HG03469 (cell line): ENCODE results near the gene GABRQ.

Experiments
- ATAC-seq: cut with Tn5 transposase; IDR thresholded peaks from one replicate; pipeline ENCODE4 v1.9.1; 2021; ENCODE audit warnings: mild to moderate bottlenecking, moderate library complexity, moderate number of reproducible peaks; ENCODE audit not compliant: unreplicated experiment

The GABRQ gene

GRCh38 chrX:152637649-152638442 lies at the start of gene GABRQ:
Gene GABRQ (plus strand): TSS chrX:152637895. CDS start chrX:152638203, 308 bp downstream.
- no peak for ATAC-seq

GRCh38 chrX:152588206-152588605 lies 49.5 kb upstream of the GABRQ start:
- ATAC-seq = no peak

DNA sequence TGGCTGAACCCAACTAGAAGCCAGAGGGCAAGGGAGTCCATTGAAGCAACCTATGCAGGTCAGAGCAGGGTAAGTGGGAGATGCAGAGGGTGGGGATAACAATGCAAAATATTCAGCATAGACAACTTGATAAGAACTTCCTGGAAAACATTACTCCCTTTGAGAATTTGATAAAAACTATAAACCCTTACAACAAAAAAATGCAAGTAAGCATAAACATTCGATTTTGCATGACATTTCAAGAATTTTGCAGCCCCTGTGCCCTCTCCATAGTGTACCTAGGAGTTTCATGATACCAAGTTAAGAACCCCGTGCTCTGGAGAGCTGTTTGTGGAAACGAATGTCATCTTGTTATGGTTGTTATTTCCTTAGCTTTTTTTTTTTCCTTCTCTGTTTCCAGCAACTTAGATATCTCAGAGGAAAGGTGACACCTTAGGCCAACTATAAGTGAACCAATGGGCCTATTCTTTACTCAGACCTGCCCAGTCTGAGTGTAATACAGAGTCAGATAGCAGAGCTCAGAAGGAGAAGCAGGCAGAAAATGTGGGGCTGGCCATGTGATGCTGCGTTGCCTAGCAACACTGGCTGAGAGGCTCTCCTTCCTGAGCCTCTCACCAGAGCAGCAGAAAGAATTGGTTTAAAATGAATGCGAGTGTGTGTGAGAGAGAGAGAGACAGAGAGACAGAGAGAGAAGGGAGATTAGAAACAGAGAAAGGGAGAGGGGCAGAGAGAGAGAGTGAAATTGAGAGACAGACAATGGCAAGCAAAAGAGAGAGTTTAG lies 36.7 kb upstream of the GABRQ start:
- ATAC-seq = no peak

DNA sequence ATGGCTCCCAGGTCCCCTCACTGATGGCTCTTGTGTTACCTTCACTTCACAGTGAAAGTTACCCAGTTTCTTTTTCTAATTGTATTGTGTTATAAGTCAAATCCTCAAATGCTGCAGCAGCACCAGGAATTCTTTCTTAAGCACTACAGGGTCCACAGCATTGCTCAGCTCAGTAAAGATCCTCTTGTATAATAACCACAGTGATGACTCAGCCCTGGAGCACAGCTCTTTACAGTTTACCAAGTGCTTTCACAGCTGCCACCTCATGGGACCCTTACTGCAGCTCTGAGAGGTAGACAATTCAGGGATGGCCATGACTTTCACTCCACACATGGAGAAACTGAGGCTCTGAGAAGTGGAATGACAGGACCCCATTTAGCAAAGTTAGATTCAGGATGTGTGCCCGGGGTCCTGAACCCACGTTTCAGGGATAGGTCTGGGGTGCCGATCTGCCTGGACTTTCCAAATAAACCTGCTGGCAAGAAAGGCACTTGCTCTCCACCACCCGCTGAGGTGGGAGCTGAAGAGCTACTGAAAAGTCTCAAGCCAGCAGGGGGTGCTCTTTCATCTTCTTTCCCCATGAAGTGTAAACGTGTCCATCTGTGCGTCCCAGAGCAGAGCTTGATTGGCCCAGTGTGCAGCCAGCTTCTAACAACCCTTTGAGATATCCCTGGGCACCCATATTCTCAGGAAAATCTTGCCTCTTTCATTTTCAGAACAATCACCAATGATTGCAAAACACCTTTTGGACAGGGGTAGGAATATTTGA lies 35.7 kb upstream of the GABRQ start:
- no peak for ATAC-seq

- no peak for ATAC-seq
These were observed 22.9 kb upstream of the GABRQ start for GRCh38 chrX:152614791-152615190.

- ATAC-seq = no peak
These were observed 17.8 kb upstream of the GABRQ start for GRCh38 chrX:152619897-152620296.

DNA sequence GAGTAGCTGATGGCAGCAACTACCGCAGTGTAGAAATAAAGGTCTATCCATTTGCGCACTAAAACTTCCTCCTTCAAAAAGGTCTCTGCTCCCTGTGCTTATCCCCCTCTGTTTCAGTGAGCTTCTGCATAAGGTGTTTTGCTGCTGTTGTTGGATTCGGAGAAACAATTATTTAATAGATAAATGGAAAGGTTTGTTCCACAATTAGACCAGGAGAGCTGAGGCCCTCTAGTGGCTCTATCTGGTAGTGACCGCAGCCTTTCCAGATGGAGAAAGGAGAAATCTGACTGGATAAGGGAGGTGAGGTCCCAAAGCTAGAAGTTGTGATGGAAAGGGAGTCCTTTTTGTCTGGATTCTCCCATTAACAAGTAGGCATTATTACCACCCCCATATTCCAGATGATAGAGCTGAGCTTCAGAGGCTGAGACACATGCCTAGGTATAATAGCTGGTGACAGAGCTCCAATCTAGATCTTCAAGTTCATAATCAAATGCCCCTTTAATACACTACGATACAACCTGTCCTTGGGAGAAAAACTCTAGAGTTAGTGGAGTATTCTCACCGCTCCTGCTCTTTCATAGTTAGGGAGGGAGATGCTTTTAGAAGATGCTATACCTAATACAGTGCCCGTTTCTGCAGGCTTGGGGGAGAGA lies 5.1 kb upstream of the GABRQ start:
- ATAC-seq = no peak

- ATAC-seq = no peak
These were observed 1.8 kb upstream of the GABRQ start for GRCh38 chrX:152635941-152636340.

DNA sequence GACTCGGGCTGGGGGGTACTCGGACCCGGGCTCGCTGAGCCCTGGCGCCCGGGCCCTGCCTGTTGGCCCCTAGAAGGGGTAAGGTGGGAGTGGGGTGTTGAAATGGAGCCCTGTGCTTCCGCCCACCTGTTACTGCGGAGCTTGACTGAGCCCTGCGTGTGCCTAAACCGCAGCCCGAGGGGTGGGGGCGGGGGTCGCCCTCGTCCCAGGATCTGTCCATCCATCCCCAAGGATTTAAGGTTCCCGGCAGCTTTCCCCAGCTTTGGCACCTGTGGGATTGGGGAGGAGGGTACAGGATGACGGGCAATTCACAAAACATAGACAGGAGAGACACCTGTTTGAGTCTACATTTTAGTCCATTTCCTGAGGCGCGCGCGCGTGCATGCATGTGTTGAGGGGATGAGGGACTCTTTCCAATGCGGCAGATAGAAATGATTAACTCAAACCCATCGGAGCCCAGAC lies 779 bp downstream of the GABRQ start:
- ATAC-seq = no peak

GRCh38 chrX:152639426-152639825 lies 1.7 kb downstream of the GABRQ start:
- ATAC-seq = no peak

- ATAC-seq = no peak
These were observed 2.5 kb downstream of the GABRQ start for GRCh38 chrX:152640034-152640818.

DNA sequence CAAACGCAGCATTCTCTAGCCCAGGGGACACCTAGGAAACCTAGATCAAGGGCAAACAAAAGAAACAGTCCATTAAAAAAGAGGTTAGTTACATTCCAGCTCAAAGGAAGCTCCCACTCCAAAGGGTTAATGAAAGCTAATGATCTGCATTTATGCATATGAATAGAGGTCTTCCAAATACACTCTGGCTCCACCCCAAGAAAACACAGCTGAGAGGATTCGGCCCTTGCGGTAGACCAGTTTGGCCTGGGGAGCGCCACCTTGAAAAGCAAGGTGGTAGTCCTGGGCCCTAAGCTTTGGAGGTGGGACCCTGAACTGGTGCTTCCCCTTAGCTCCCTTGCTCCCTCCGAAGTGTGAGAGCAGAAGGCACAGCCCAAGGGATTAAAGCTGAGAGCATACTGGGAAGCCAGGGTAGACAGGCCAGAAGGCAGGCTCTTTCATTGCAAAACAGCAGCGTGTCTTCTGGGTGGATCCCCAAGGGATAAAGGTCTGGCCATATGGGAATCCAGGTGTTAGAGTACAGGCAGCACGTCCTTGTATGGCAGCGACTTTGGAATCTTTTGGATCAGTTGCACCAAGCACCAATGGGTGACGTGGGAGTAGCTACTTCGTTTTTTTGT lies 3.7 kb downstream of the GABRQ start:
- no peak for ATAC-seq

DNA sequence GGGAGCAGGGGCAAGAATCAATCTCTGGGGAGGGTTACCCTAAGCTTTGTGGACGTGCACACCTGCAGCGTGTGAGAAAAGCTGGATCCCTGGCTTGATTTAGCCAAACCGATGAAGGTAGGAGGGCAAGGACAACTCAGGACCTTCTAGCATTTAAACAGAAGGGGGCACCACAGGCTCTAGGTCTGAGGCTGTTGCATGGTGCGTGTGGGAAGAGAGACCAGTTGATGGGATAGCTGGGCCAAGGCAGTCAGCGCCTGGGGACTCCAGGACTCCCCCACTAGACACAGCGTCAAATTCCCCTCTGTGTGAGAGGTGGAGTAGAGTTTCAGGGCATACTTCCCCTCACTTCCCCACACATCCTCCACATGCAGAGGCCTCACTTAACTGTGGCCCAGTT lies 4.3 kb downstream of the GABRQ start:
- ATAC-seq = no peak

DNA sequence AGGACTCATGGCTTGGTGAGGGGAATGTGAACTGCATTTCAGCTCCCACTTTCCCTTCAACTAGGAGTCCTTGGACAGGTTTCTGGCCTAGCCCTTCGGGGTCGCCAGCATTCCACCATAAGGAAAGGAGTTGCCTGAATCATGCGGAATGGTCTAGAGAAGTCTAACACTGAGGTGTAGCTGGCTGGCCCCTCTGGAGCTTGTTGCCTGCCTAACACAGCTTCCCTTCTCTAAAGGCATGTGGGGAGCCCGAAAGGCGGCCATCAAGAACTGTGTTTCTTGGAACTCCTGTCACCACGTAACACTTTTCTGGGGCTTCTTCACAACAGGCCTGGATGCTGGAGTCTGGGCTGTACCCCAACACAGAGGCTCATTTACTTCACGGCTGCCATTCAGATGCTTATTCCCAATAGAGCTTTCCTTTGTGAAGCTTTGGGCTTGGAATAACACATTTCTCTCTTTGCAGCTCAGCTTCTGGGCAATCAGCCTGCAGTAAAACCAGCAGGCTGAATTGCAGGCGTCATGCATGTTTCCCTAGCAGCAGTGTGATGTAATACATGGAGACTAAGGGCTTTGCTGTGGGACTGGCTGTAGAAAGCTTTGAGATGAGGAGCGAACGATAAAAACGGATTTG lies 5.4 kb downstream of the GABRQ start:
- no peak for ATAC-seq

DNA sequence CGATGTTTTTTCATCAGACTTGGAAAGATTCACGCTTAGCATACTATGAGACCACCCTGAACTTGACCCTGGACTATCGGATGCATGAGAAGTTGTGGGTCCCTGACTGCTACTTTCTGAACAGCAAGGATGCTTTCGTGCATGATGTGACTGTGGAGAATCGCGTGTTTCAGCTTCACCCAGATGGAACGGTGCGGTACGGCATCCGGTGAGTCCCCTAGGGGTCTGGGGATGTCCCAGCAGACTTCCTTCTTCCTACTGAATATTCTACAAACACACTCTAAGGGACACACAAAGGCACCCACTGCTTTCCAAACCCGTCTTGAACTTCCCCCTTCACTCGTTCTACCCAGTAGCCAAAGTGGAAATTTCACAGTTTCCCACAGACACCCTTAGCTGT lies 9.3 kb downstream of the GABRQ start:
- ATAC-seq = no peak

- ATAC-seq = no peak
These were observed 10.3 kb downstream of the GABRQ start for GRCh38 chrX:152647978-152648377.

- ATAC-seq = no peak
These were observed 14.4 kb downstream of the GABRQ start for GRCh38 chrX:152652060-152652459.

DNA sequence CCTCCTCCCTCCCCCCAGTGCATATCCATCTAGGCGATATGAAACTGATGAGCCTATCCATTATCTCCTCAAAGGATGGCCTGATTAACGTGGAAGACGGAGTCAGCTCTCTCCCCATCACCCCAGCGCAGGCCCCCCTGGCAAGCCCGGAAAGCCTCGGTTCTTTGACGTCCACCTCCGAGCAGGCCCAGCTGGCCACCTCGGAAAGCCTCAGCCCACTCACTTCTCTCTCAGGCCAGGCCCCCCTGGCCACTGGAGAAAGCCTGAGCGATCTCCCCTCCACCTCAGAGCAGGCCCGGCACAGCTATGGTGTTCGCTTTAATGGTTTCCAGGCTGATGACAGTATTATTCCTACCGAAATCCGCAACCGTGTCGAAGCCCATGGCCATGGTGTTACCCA lies 14.8 kb downstream of the GABRQ start:
- ATAC-seq = no peak

- no peak for ATAC-seq
These were observed 18.4 kb downstream of the GABRQ start for GRCh38 chrX:152656087-152656486.
